Measurements from ENCODE around the gene ZNF683.

GRCh38 chr1:26417111-26417759 is 44.7 kb upstream of the ZNF683 start:
- no peak for TF ChIP-seq POLR2A (IDR thresholded peaks at IDR 0.05)
- peak in 3 of 4 experiments; percentile 28 to 76 (median 46) for TF ChIP-seq CTCF (IDR thresholded peaks at IDR 0.05)
- TF ChIP-seq POLR2AphosphoS5 (IDR thresholded peaks at IDR 0.05): no peak
- no peak for TF ChIP-seq EP300 (IDR thresholded peaks at IDR 0.05)
